ENCODE data around the gene CAPN13. TPM values are rescaled to one million over a fixed set of nuclear protein-coding genes. Genes with fewer than 3 reads are reported as not detected.

Gene CAPN13
- total RNA-seq, 1 experiment from 2014 or later = 5.7 TPM

DNA sequence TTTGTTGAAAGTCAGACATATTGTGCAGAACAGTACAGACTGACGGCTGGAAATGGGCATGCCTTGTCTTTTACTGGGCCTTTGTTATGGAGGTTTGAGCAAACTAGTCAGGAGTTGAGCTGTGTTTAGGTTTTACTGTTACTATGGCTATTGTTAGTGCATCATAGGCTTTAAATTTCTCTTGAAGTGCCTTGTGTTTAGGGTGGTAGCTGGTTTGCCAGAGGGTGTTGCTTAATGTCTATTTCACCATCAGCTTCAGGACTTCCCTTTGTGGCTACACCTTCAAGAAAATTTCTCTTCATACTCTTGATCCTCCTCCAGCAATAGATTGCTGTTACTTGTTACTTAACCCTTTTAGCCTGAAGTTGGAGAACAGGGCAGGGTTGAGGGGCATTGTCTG is 104.6 kb downstream of the CAPN13 start:
- H2BK12ac ChIP-seq (ENCODE audit: insufficient read length, low read depth, low read length) = no peak overlapping the region
- H3K4me2 ChIP-seq (ENCODE audit: insufficient read depth, insufficient read length, low read length) = no peak overlapping the region
- Mint-ChIP-seq H3K27ac (no peak overlapping the region), H3K9me3 (peaks cover 56 to 57% of the 10 kb centered on the region in 2 experiments), H3K4me3 (no peak overlapping the region), H3K4me1 (peaks cover 4 to 5% of the 10 kb centered on the region in 2 experiments; a peak in 3 of 4 replicates), H3K36me3 (ENCODE audit: insufficient read depth in 1 of 3, low read depth in 3 of 3) (peaks cover 9 to 56% (median 32%) of the 10 kb centered on the region in 3 experiments), H3K27me3 (ENCODE audit: low read depth) (no peaks in the 10 kb centered on the region; the same call in none of the 2 replicates)
- no peak overlapping the region for H4K5ac ChIP-seq (ENCODE audit: insufficient read length, low read depth, low read length)
- H3K79me1 ChIP-seq (ENCODE audit: insufficient read depth, low read depth, low read length, poor library complexity, severe bottlenecking) = no peaks in the 10 kb centered on the region
- H3K23me2 ChIP-seq (ENCODE audit: insufficient read length, low read depth, low read length, poor library complexity, severe bottlenecking) = no peaks in the 10 kb centered on the region
- no peaks in the 10 kb centered on the region for H3K27me3 ChIP-seq (ENCODE audit: insufficient read depth, low read length)
- TF ChIP-seq, protein P1, sequence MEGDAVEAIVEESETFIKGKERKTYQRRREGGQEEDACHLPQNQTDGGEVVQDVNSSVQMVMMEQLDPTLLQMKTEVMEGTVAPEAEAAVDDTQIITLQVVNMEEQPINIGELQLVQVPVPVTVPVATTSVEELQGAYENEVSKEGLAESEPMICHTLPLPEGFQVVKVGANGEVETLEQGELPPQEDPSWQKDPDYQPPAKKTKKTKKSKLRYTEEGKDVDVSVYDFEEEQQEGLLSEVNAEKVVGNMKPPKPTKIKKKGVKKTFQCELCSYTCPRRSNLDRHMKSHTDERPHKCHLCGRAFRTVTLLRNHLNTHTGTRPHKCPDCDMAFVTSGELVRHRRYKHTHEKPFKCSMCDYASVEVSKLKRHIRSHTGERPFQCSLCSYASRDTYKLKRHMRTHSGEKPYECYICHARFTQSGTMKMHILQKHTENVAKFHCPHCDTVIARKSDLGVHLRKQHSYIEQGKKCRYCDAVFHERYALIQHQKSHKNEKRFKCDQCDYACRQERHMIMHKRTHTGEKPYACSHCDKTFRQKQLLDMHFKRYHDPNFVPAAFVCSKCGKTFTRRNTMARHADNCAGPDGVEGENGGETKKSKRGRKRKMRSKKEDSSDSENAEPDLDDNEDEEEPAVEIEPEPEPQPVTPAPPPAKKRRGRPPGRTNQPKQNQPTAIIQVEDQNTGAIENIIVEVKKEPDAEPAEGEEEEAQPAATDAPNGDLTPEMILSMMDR (conservative IDR thresholded peaks at IDR 0.05) = no peak
- H3K18ac ChIP-seq (ENCODE audit: insufficient read length, low read depth, low read length) = no peak overlapping the region
- H4K8ac ChIP-seq (replicated peaks; ENCODE audit: insufficient read length, low read depth, low read length) = no peak overlapping the region
- H2AK5ac ChIP-seq (ENCODE audit: insufficient read length, low read length) = no peak overlapping the region
- no peak overlapping the region for H3K9ac ChIP-seq (ENCODE audit: extremely low read depth, insufficient read length, low read length)
- H3K4me1 ChIP-seq (ENCODE audit: insufficient read depth, low read length) = no peaks in the 10 kb centered on the region
- H4K20me1 ChIP-seq (ENCODE audit: control insufficient read depth, insufficient read depth, insufficient read length) = no peaks in the 10 kb centered on the region
- no peak overlapping the region for H2BK20ac ChIP-seq (ENCODE audit: low read depth, low read length, poor library complexity, severe bottlenecking)
- no peak overlapping the region for H2BK120ac ChIP-seq (ENCODE audit: low read depth, low read length, poor library complexity, severe bottlenecking)
- no peak overlapping the region for H3K14ac ChIP-seq (ENCODE audit: insufficient read depth, low read length)
- no peak overlapping the region for H3T11ph ChIP-seq (ENCODE audit: low read length)
- H3K79me2 ChIP-seq (ENCODE audit: insufficient read depth, low read length) = no peaks in the 10 kb centered on the region
- no peak overlapping the region for H3K23ac ChIP-seq (ENCODE audit: insufficient read length, low read depth, low read length)
- no peak overlapping the region for H2AFZ ChIP-seq (ENCODE audit: low read length)
- no peak overlapping the region for H2BK5ac ChIP-seq (ENCODE audit: insufficient read length, low read length)
- H3K9me3 ChIP-seq (ENCODE audit: control insufficient read depth, low read depth, low read length) = peaks cover 4% of the 10 kb centered on the region
- no peak for DNase-seq
- no CpG with 5 or more reads among the region's 1 CpG for WGBS (ENCODE audit: extremely low coverage, insufficient read length, low lambda C conversion rate)
- H3K56ac ChIP-seq (ENCODE audit: insufficient read length, low read depth, low read length) = no peak overlapping the region
- H3K4ac ChIP-seq (ENCODE audit: low read depth, low read length) = no peak overlapping the region
- H4K91ac ChIP-seq (ENCODE audit: insufficient read length, low read depth, low read length) = no peak overlapping the region
- H2BK15ac ChIP-seq (ENCODE audit: low read depth, low read length) = no peak overlapping the region
- no peak overlapping the region for H3K27ac ChIP-seq (ENCODE audit: insufficient read length, low read depth, low read length)
